Stimulated activated naive CD8-positive, alpha-beta T cell treated with anti-CD3 and anti-CD28 coated beads, Interleukin-15, Interleukin-2, amounts not matched to agents 100 ng/mL and 50 ng/mL, for 24 hours (primary cell): ENCODE data around the gene POLR2F.
A peak's percentile ranks its signal among the peaks of the same experiment; 100 is the strongest.

Experiments used
- H3K27ac Mint-ChIP-seq: one replicate; pipeline ENCODE4 v1.8.0; 2021; ENCODE audit warnings: mild to moderate bottlenecking, mixed read lengths
- H3K27me3 Mint-ChIP-seq: one replicate; pipeline ENCODE4 v1.8.0; 2021; ENCODE audit warnings: mixed read lengths
- H3K36me3 Mint-ChIP-seq: one replicate; pipeline ENCODE4 v1.8.0; 2021; ENCODE audit warnings: low read depth, mixed read lengths
- H3K4me1 Mint-ChIP-seq: one replicate; pipeline ENCODE4 v1.8.0; 2021; ENCODE audit warnings: low read depth, mixed read lengths
- H3K4me3 Mint-ChIP-seq: one replicate; pipeline ENCODE4 v1.8.0; 2021; ENCODE audit warnings: mild to moderate bottlenecking, mixed read lengths
- H3K9me3 Mint-ChIP-seq: one replicate; pipeline ENCODE4 v1.8.0; 2021; ENCODE audit warnings: mixed read lengths

The POLR2F gene

DNA sequence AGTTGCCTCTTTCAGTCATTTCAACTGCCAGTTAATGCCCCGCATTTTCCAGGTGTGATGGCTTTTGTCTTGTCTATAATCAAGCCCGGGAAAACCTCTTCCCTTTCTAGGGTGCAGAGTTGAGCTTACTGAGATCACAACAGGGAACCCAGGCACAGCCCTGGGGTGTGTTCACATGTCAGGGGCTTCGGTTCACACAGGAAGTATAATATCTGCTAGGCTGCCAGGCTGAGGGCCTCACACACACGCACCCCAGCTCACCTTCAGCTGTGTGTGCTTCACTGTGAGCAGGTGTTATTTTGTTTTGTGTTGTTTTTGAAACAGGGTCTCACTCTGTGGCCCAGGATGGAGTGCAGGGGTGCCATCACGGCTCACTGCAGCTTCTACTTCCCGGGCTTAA lies 40.5 kb downstream of the POLR2F start:
- Mint-ChIP-seq H3K9me3 (no peaks in the 10 kb centered on the region), H3K36me3 (no peaks in the 10 kb centered on the region), H3K4me3 (no peak overlapping the region), H3K27ac (no peak overlapping the region), H3K4me1 (peaks cover 25% of the 10 kb centered on the region), H3K27me3 (no peaks in the 10 kb centered on the region)

DNA sequence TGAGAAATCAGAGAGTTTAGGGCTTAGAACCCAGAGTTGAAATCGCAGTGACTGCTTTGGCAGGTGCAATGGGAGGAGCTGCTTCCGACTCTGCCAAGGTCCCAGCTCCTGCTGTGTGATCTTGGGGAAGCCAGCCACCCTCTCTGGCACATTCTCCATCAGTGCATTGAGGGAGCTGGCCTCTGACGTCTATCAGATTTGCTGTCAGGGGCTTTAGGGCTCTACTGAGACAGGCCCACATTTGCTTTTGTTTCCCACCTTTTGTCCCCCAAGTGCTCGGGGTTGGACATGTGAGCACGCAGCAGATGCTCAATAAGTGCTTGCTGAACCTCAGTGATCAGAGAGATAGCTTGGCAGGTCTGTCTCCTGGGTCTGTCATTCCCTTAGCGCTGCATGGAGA lies 41.5 kb downstream of the POLR2F start:
- H3K4me3 Mint-ChIP-seq = no peak overlapping the region
- no peak overlapping the region for H3K27ac Mint-ChIP-seq
- no peaks in the 10 kb centered on the region for H3K36me3 Mint-ChIP-seq
- H3K9me3 Mint-ChIP-seq = no peaks in the 10 kb centered on the region
- peaks cover 25% of the 10 kb centered on the region for H3K4me1 Mint-ChIP-seq
- no peaks in the 10 kb centered on the region for H3K27me3 Mint-ChIP-seq

DNA sequence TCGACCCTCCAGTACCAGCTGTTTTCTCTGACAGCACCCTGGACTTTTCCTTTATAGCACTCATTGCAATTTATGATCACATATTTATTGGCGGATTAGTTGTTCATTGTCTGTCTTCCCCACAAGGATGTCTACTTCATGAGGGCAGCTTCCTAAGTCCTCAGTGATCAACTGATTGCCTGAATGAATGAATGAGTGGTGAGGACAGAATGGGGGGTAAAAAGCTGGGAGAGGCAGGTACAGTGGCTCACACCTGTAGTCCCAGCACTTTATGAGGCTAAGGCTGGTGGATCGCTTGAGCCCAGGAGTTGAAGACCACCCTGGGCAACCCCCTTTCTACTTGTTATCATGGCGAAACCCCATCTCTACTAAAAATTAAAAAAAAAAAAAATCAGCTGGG lies 42.0 kb downstream of the POLR2F start:
- no peaks in the 10 kb centered on the region for H3K36me3 Mint-ChIP-seq
- no peak overlapping the region for H3K27ac Mint-ChIP-seq
- peaks cover 25% of the 10 kb centered on the region for H3K4me1 Mint-ChIP-seq
- H3K27me3 Mint-ChIP-seq = no peaks in the 10 kb centered on the region
- no peak overlapping the region for H3K4me3 Mint-ChIP-seq
- no peaks in the 10 kb centered on the region for H3K9me3 Mint-ChIP-seq

GRCh38 chr22:37996079-37996478 lies 42.6 kb downstream of the POLR2F start:
- H3K27ac Mint-ChIP-seq = no peak overlapping the region
- no peaks in the 10 kb centered on the region for H3K27me3 Mint-ChIP-seq
- H3K4me1 Mint-ChIP-seq = peaks cover 25% of the 10 kb centered on the region

DNA sequence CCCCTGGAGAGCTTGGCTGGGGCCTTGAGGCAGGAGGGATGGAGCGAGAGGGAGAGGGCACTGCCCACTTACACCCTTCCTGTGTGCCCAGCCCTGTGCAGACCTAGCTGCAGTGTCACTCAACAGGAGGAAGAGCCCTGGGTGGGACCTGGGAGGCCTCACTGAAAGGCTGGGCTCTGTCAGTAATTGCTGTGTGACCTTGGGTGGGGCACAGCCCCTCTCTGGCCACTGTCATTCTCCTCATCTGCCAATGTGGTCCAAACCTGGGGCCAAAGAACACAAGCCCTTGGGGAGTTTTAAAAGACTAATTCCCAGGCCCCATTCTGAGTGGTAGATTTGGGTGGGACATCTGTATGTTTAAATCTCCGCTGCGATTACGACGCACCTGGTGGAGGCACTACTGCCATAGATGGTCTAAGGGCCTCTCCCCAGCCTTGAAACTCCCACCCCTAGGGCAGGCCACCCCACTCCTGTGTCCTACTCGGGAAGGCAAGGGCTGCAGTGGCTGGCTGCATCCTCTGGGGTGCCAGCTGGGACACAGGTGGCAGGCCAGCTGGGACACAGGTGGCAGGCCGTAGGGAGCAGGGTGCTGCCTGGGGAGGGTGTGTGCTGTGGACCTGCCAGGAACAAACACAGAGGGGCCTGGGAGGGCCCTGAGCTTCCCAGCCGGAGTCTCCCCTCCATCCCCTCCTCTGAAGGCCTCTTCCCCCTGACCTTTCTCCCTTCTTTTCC lies 43.2 kb downstream of the POLR2F start:
- H3K36me3 Mint-ChIP-seq = no peaks in the 10 kb centered on the region
- H3K27me3 Mint-ChIP-seq = no peaks in the 10 kb centered on the region
- H3K27ac Mint-ChIP-seq = no peak overlapping the region
- no peak overlapping the region for H3K4me3 Mint-ChIP-seq
- H3K4me1 Mint-ChIP-seq = peaks cover 25% of the 10 kb centered on the region
- H3K9me3 Mint-ChIP-seq = no peaks in the 10 kb centered on the region

More at GRCh38 chr22:37996079-37996478, 42.6 kb downstream of the POLR2F start:
- no peak overlapping the region for H3K4me3 Mint-ChIP-seq
- H3K9me3 Mint-ChIP-seq = no peaks in the 10 kb centered on the region
- H3K36me3 Mint-ChIP-seq = no peaks in the 10 kb centered on the region

GRCh38 chr22:37998543-37998942 lies 45.0 kb downstream of the POLR2F start:
- Mint-ChIP-seq H3K27ac (no peak overlapping the region), H3K4me3 (no peak overlapping the region), H3K27me3 (no peaks in the 10 kb centered on the region), H3K36me3 (no peaks in the 10 kb centered on the region), H3K9me3 (no peaks in the 10 kb centered on the region), H3K4me1 (peaks cover 25% of the 10 kb centered on the region)

DNA sequence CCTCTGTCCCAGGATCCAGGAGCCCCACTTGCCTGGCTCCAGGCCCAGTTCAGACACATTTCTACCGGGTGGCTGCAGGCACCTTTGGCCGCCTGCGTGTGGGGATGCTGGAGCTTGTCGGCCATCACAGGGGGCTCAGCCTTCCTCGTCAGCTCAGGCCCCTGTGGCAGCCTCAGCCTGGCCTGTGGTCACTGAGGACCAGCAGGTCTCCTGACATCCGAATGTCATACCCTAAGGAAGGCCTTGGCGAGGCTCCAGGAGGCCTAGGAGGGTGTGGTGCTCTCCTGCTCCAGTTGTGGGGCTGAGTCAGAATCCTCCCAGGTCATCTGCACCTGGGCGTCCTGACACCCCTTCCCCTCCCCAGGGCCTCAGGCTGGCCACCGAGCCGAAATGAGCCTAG lies 45.7 kb downstream of the POLR2F start:
- H3K36me3 Mint-ChIP-seq = no peaks in the 10 kb centered on the region

DNA sequence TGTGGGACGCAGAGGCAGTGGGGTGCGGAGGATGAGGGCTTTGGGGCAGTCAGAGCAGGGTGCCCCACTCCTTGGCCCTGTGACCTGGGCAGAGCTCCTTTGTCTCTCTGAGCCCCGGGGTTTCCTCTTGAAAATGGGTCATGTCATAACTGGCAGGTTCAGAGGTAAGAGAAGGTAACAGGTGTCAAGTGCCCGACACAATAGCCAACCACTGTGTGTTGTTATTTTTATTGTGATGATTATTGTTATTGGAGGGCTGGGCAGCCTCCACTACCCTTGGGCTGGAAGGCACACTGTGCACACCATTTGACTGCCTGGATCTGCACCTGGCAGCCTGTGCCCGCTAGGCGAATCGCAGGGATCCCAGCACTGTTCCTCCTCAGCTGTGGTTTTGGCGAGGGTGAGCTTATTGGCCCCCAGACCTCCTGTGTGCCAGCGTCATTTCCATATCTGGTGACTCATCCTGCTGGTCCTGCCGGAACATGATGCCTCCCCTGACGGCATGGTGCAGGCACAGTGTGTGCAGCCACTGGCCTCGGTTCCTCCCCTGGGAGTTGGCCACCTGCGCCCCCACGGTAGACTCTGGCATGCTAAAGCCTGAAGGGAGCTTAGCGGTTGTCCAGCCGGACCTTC lies 46.3 kb downstream of the POLR2F start:
- no peak overlapping the region for H3K27ac Mint-ChIP-seq
- H3K9me3 Mint-ChIP-seq = no peaks in the 10 kb centered on the region
- H3K27me3 Mint-ChIP-seq = no peaks in the 10 kb centered on the region
- H3K4me1 Mint-ChIP-seq = peaks cover 22% of the 10 kb centered on the region
- no peak overlapping the region for H3K4me3 Mint-ChIP-seq
- H3K36me3 Mint-ChIP-seq = no peaks in the 10 kb centered on the region

More for the DNA sequence above, 45.7 kb downstream of the POLR2F start:
- peaks cover 22% of the 10 kb centered on the region for H3K4me1 Mint-ChIP-seq
- H3K9me3 Mint-ChIP-seq = no peaks in the 10 kb centered on the region
- no peak overlapping the region for H3K27ac Mint-ChIP-seq
- H3K27me3 Mint-ChIP-seq = no peaks in the 10 kb centered on the region
- no peak overlapping the region for H3K4me3 Mint-ChIP-seq

DNA sequence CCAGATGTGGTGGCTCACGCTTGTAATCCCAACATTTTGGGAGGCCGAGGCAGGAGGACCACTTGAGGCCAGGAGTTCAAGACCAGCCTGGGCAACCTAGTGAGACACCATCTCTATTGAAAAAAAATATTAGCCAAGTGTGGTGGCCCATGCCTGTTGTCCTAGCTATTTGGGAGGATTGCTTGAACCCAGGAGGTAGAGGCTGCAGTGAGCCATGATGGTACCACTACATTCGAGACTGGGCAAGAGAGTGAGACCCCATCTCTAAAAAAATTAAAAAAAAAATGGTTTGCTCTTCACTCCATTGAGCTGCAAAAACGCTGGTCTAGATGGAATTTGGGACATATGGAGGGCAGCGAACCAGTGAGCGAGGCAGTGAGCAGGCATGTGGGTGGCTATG lies 52.4 kb downstream of the POLR2F start:
- H3K4me1 Mint-ChIP-seq = peaks cover 4% of the 10 kb centered on the region
- no peaks in the 10 kb centered on the region for H3K9me3 Mint-ChIP-seq
- peak overlapping the region; percentile 8 for H3K27ac Mint-ChIP-seq
- no peaks in the 10 kb centered on the region for H3K27me3 Mint-ChIP-seq
- H3K36me3 Mint-ChIP-seq = no peaks in the 10 kb centered on the region
- no peak overlapping the region for H3K4me3 Mint-ChIP-seq

GRCh38 chr22:38006906-38007305 lies 53.4 kb downstream of the POLR2F start:
- no peaks in the 10 kb centered on the region for H3K27me3 Mint-ChIP-seq
- H3K9me3 Mint-ChIP-seq = no peaks in the 10 kb centered on the region
- H3K36me3 Mint-ChIP-seq = no peaks in the 10 kb centered on the region
- H3K4me3 Mint-ChIP-seq = no peak overlapping the region
- H3K4me1 Mint-ChIP-seq = peaks cover 4% of the 10 kb centered on the region
- H3K27ac Mint-ChIP-seq = no peak overlapping the region

DNA sequence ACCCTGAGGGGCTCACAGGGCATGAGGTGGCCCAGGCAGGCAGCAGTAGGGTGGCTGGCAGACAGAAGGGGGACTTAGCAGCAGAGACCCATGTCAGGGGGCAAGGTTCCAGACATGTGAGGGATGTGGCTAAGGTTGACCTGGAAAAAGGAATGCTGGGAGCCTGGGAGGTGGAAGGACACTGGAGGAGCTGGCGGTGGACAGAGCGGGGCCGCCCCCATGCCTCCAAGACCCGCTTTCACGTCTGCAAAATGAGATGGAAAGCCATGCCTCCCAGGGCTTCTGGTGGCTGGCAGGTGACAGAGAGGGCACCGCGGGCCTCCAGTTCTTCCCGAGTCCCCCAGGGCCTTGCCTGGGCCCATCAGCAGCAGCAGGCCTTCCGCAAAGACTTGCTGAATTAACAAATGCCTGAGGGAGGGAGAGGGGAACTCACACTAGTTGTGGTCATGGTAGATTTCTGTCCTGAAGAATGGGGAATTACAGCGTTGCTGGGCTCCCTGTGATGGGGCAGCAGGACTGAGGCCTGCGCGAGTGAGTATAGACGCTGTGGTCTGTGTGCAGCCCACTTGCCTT lies 53.9 kb downstream of the POLR2F start:
- H3K36me3 Mint-ChIP-seq = no peaks in the 10 kb centered on the region
- peaks cover 4% of the 10 kb centered on the region for H3K4me1 Mint-ChIP-seq
- H3K4me3 Mint-ChIP-seq = no peak overlapping the region
- H3K9me3 Mint-ChIP-seq = no peaks in the 10 kb centered on the region
- H3K27ac Mint-ChIP-seq = no peak overlapping the region
- H3K27me3 Mint-ChIP-seq = no peaks in the 10 kb centered on the region

DNA sequence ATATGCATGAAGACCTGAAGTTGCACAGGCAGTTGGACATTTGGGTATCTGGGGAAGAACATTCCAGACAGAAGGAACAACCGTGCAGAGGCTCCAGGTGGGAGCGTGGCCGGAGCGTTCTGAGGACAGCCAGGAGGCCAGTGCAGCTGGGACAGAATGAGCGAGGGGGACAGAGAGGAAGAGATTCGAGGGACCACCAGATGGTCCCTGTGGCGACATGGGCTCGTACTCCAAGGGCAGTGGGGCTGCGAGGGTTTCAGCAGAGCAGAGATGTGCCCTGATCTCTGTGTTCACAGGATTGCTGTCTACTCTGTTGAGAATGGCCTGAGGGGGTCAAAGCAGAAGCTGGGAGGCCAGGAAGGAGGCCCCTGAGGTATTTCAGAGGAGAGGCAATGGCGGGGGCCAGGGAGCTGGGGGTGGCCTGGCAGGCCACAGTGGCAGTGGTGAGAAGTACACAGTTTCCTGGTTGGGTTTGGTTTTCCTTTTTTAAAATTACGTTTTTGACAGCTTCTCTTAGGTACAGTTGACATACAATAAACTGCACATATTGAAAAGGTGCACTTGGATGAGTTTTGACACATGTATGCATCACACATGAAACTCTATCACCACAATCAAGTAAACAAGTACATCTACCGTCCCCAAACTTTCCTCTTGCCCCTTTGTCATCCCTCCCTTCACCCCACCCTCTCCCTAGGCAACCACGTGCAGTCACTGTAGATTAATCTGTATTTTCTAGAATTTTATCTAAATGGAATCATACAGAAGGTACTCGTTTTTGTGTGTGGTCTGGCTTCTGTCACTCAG lies 55.7 kb downstream of the POLR2F start:
- Mint-ChIP-seq H3K4me1 (peaks cover 4% of the 10 kb centered on the region), H3K36me3 (no peaks in the 10 kb centered on the region), H3K27ac (no peak overlapping the region), H3K27me3 (no peaks in the 10 kb centered on the region), H3K9me3 (no peaks in the 10 kb centered on the region), H3K4me3 (no peak overlapping the region)

- H3K36me3 Mint-ChIP-seq = no peaks in the 10 kb centered on the region
- H3K4me1 Mint-ChIP-seq = peaks cover 4% of the 10 kb centered on the region
- H3K4me3 Mint-ChIP-seq = no peak overlapping the region
These were observed 59.1 kb downstream of the POLR2F start for GRCh38 chr22:38012604-38013072.

GRCh38 chr22:38014083-38014482 lies 60.6 kb downstream of the POLR2F start:
- no peaks in the 10 kb centered on the region for H3K9me3 Mint-ChIP-seq
- H3K4me3 Mint-ChIP-seq = no peak overlapping the region
- no peak overlapping the region for H3K27ac Mint-ChIP-seq
- peaks cover 4% of the 10 kb centered on the region for H3K4me1 Mint-ChIP-seq
- no peaks in the 10 kb centered on the region for H3K36me3 Mint-ChIP-seq
- no peaks in the 10 kb centered on the region for H3K27me3 Mint-ChIP-seq

More at GRCh38 chr22:38012604-38013072, 59.1 kb downstream of the POLR2F start:
- Mint-ChIP-seq H3K27ac (no peak overlapping the region), H3K9me3 (no peaks in the 10 kb centered on the region), H3K27me3 (no peaks in the 10 kb centered on the region)
